H9 (cell line): Measurements from ENCODE around the gene CEP131. TPM values are rescaled to one million over a fixed set of nuclear protein-coding genes. Genes with fewer than 3 reads are reported as not detected.

Source experiments
- DNase-seq: peaks from one replicate; pipeline ENCODE4 v3.0.0-alpha.2; 2017
- H2AFZ ChIP-seq: one replicate; pipeline ENCODE4 v1.6.1; 2013; ENCODE audit warnings: mild to moderate bottlenecking, low read length, control low read depth, moderate library complexity
- H2AK5ac ChIP-seq: 2 replicates; pipeline ENCODE4 v1.6.1; 2013; ENCODE audit warnings: low read length, control low read depth, mixed read lengths; ENCODE audit not compliant: insufficient read length
- H2BK120ac ChIP-seq: one replicate; pipeline ENCODE4 v1.6.1; 2013; ENCODE audit warnings: low read depth, mild to moderate bottlenecking, low read length, control low read depth, inconsistent platforms; ENCODE audit not compliant: poor library complexity, severe bottlenecking
- H2BK12ac ChIP-seq: 2 replicates; pipeline ENCODE4 v1.6.1; 2013; ENCODE audit warnings: low read length, control low read depth, mixed read lengths, low read depth; ENCODE audit not compliant: insufficient read length
- H2BK15ac ChIP-seq: 2 replicates; pipeline ENCODE4 v1.6.1; 2013; ENCODE audit warnings: low read depth, low read length, control low read depth
- H2BK20ac ChIP-seq: one replicate; pipeline ENCODE4 v1.6.1; 2013; ENCODE audit warnings: low read depth, mild to moderate bottlenecking, low read length, control low read depth, inconsistent platforms; ENCODE audit not compliant: poor library complexity, severe bottlenecking
- H2BK5ac ChIP-seq: 2 replicates; pipeline ENCODE4 v1.6.1; 2013; ENCODE audit warnings: low read length, control low read depth, mixed read lengths; ENCODE audit not compliant: insufficient read length
- H3K14ac ChIP-seq: 2 replicates; pipeline ENCODE4 v1.6.1; 2013; ENCODE audit warnings: low read length, control low read depth; ENCODE audit not compliant: insufficient read depth
- H3K18ac ChIP-seq: 2 replicates; pipeline ENCODE4 v1.6.1; 2013; ENCODE audit warnings: low read depth, mild to moderate bottlenecking, mixed read lengths, low read length, control low read depth; ENCODE audit not compliant: insufficient read length
- H3K23ac ChIP-seq: 2 replicates; pipeline ENCODE4 v1.6.1; 2013; ENCODE audit warnings: low read length, control low read depth, mixed read lengths, low read depth; ENCODE audit not compliant: insufficient read length
- H3K23me2 ChIP-seq: 2 replicates; pipeline ENCODE4 v1.6.1; 2013; ENCODE audit warnings: low read depth, mild to moderate bottlenecking, mixed read lengths, low read length, control low read depth; ENCODE audit not compliant: insufficient read length, poor library complexity, severe bottlenecking
- H3K27ac ChIP-seq: 2 replicates; pipeline ENCODE4 v1.5.1; 2013; ENCODE audit warnings: low read length, control low read depth, mixed read lengths, low read depth; ENCODE audit not compliant: insufficient read length
- H3K27me3 ChIP-seq: 2 replicates; pipeline ENCODE4 v1.6.1; 2013; ENCODE audit warnings: low read length, control low read depth, inconsistent platforms; ENCODE audit not compliant: insufficient read depth
- H3K4ac ChIP-seq: 2 replicates; pipeline ENCODE4 v1.6.1; 2013; ENCODE audit warnings: low read depth, mild to moderate bottlenecking, control low read depth, inconsistent platforms, low read length, moderate library complexity
- H3K4me1 ChIP-seq: 2 replicates; pipeline ENCODE4 v1.6.1; 2013; ENCODE audit warnings: low read length, control low read depth, inconsistent platforms; ENCODE audit not compliant: insufficient read depth
- H3K4me2 ChIP-seq: 2 replicates; pipeline ENCODE4 v1.6.1; 2013; ENCODE audit warnings: low read length, control low read depth, mixed read lengths; ENCODE audit not compliant: insufficient read length, insufficient read depth
- H3K56ac ChIP-seq: 2 replicates; pipeline ENCODE4 v1.6.1; 2013; ENCODE audit warnings: low read depth, mild to moderate bottlenecking, mixed read lengths, low read length, control low read depth; ENCODE audit not compliant: insufficient read length
- H3K79me1 ChIP-seq: 2 replicates; pipeline ENCODE4 v1.6.1; 2013; ENCODE audit warnings: low read depth, mild to moderate bottlenecking, moderate library complexity, low read length, control low read depth, inconsistent platforms; ENCODE audit not compliant: insufficient read depth, poor library complexity, severe bottlenecking
- H3K79me2 ChIP-seq: 2 replicates; pipeline ENCODE4 v1.6.1; 2013; ENCODE audit warnings: low read length, control low read depth, inconsistent platforms; ENCODE audit not compliant: insufficient read depth
- H3K9ac ChIP-seq: 2 replicates; pipeline ENCODE4 v1.6.1; 2013; ENCODE audit warnings: low read length, control low read depth, mixed read lengths; ENCODE audit not compliant: insufficient read length; ENCODE audit errors: extremely low read depth
- H3K9me3 ChIP-seq: one replicate; pipeline ENCODE4 v1.6.1; 2013; ENCODE audit warnings: low read depth, low read length, inconsistent platforms; ENCODE audit not compliant: control insufficient read depth
- H3T11ph ChIP-seq: one replicate; pipeline ENCODE4 v1.6.1; 2013; ENCODE audit warnings: mild to moderate bottlenecking, low read length, control low read depth, inconsistent platforms
- H4K20me1 ChIP-seq: one replicate; pipeline ENCODE4 v1.6.1; 2013; ENCODE audit not compliant: control insufficient read depth, insufficient read length, insufficient read depth
- H4K5ac ChIP-seq: 2 replicates; pipeline ENCODE4 v1.6.1; 2013; ENCODE audit warnings: low read depth, mild to moderate bottlenecking, mixed read lengths, low read length, control low read depth; ENCODE audit not compliant: insufficient read length
- H4K8ac ChIP-seq: replicated peaks from 2 replicates; pipeline ENCODE4 v1.6.1; 2013; ENCODE audit warnings: low read length, control low read depth, mixed read lengths, low read depth; ENCODE audit not compliant: insufficient read length
- H4K91ac ChIP-seq: 2 replicates; pipeline ENCODE4 v1.6.1; 2013; ENCODE audit warnings: low read depth, mild to moderate bottlenecking, moderate library complexity, mixed read lengths, low read length, control low read depth; ENCODE audit not compliant: insufficient read length
- H3K27ac Mint-ChIP-seq, 3 experiments: 2 replicates in 2 of 3; 3 replicates in 1 of 3; pipeline ENCODE4 v1.8.0; 2020 to 2021; ENCODE audit warnings: mixed read lengths in 3 of 3, mild to moderate bottlenecking in 1 of 3, moderate library complexity in 1 of 3
- H3K27me3 Mint-ChIP-seq: 2 replicates; pipeline ENCODE4 v1.8.0; 2021; ENCODE audit warnings: low read depth, mild to moderate bottlenecking, moderate library complexity, mixed read lengths
- H3K36me3 Mint-ChIP-seq, 3 experiments: 2 replicates in 2 of 3; 3 replicates in 1 of 3; pipeline ENCODE4 v1.8.0; 2020 to 2021; ENCODE audit warnings: low read depth in 3 of 3, mixed read lengths in 3 of 3; ENCODE audit not compliant: insufficient read depth in 1 of 3
- H3K4me1 Mint-ChIP-seq, 2 experiments: 2 replicates each; pipeline ENCODE4 v1.8.0; 2020; ENCODE audit warnings: mixed read lengths in 2 of 2
- H3K4me3 Mint-ChIP-seq, 2 experiments: 2 replicates in 1 of 2; 3 replicates in 1 of 2; pipeline ENCODE4 v1.8.0; 2020 to 2021; ENCODE audit warnings: mild to moderate bottlenecking in 2 of 2, mixed read lengths in 2 of 2, moderate library complexity in 1 of 2
- H3K9me3 Mint-ChIP-seq, 2 experiments: 2 replicates in 1 of 2; 3 replicates in 1 of 2; pipeline ENCODE4 v1.8.0; 2020; ENCODE audit warnings: mild to moderate bottlenecking in 2 of 2, mixed read lengths in 2 of 2, moderate library complexity in 1 of 2
- WGBS: extraction: QIAGEN DNeasy Blood & Tissue Kit; methylation state at CpG from one replicate; pipeline ENCODE4 v1.1.7; 2013; ENCODE audit warnings: missing lambda C conversion rate, low lambda C conversion rate, mixed read lengths; ENCODE audit not compliant: insufficient read length; ENCODE audit errors: extremely low coverage; 5-methylcytosine and 5-hydroxymethylcytosine counted together
- total RNA-seq: library from RNA; stranded (reverse); gene quantifications from 2 replicates; pipeline ENCODE4 v1.2.1, GENCODE V29; 2021
- TF ChIP-seq, protein P1 (sequence below): fragments of 200-600 bp; sonication (generic); conservative IDR thresholded peaks from 3 replicates; pipeline ENCODE4 v1.8.0; 2021; ENCODE audit warnings: antibody characterized with exemption, mild to moderate bottlenecking

CEP131 gene
- total RNA-seq, 1 experiment from 2014 or later, result 16.3 TPM

DNA sequence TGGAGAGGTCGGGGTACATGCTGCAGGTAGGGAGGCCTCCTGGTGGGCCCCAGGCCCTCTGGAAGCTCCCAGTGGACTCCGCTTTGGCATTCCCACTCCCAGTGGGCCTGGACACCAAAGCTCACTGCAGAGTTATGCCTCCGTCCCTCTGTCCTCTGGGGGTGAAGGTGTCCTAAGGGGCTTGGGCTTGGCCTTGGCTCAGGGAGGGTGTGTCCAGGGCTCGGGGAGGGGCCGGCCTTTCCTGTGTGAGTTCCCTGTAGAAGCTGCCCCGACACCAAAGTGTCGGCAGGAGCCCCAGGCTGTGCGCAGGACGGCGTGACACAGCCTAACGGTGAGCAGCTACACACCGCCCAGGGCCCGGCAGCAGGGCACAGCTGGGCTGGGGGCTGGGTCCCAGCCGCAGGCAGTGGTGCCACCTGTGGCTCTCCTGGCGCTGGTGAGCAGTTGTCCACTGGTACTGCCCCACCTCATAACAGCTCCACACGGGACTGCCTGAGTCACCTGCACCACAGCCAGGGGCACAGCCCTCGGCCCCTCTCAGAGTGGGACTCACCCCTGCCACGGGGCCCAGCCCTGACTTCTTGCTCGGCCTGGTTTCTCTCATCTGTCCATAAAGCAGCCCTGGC is 10.0 kb upstream of the CEP131 start:
- Histone ChIP-seq H3K9ac (no peak overlapping the region), H3T11ph (no peak overlapping the region), H2BK15ac (no peak overlapping the region), H4K5ac (no peak overlapping the region), H4K91ac (no peak overlapping the region), H3K56ac (no peak overlapping the region), H4K8ac (no peak overlapping the region), H3K23ac (no peak overlapping the region), H3K27me3 (no peaks in the 10 kb centered on the region), H2BK5ac (no peak overlapping the region), H3K9me3 (no peaks in the 10 kb centered on the region), H3K14ac (no peak overlapping the region), H3K4me2 (no peak overlapping the region), H2BK12ac (no peak overlapping the region), H2BK20ac (no peak overlapping the region), H4K20me1 (peaks cover 2% of the 10 kb centered on the region), H3K4me1 (no peaks in the 10 kb centered on the region), H3K27ac (no peak overlapping the region), H2BK120ac (no peak overlapping the region), H3K23me2 (no peaks in the 10 kb centered on the region), H3K4ac (no peak overlapping the region), H2AK5ac (no peak overlapping the region), H2AFZ (no peak overlapping the region), H3K79me2 (peaks cover 2% of the 10 kb centered on the region; the same call in 1 of the 2 replicates), H3K79me1 (no peaks in the 10 kb centered on the region), H3K18ac (no peak overlapping the region)
- DNase-seq, result no peak
- Mint-ChIP-seq H3K27ac (no peak overlapping the region), H3K27me3 (no peaks in the 10 kb centered on the region), H3K4me3 (no peak overlapping the region), H3K36me3 (peaks cover 11 to 18% (median 14%) of the 10 kb centered on the region in 3 experiments), H3K4me1 (peaks cover 2 to 3% of the 10 kb centered on the region in 2 experiments), H3K9me3 (no peaks in the 10 kb centered on the region)
- TF ChIP-seq, protein P1, sequence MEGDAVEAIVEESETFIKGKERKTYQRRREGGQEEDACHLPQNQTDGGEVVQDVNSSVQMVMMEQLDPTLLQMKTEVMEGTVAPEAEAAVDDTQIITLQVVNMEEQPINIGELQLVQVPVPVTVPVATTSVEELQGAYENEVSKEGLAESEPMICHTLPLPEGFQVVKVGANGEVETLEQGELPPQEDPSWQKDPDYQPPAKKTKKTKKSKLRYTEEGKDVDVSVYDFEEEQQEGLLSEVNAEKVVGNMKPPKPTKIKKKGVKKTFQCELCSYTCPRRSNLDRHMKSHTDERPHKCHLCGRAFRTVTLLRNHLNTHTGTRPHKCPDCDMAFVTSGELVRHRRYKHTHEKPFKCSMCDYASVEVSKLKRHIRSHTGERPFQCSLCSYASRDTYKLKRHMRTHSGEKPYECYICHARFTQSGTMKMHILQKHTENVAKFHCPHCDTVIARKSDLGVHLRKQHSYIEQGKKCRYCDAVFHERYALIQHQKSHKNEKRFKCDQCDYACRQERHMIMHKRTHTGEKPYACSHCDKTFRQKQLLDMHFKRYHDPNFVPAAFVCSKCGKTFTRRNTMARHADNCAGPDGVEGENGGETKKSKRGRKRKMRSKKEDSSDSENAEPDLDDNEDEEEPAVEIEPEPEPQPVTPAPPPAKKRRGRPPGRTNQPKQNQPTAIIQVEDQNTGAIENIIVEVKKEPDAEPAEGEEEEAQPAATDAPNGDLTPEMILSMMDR, result no peak
- WGBS, result no CpG with 5 or more reads among the region's 19 CpGs
